ENCODE results near the gene TUB.
A peak's percentile ranks its signal among the peaks of the same experiment; 100 is the strongest.

Gene TUB, protein sequence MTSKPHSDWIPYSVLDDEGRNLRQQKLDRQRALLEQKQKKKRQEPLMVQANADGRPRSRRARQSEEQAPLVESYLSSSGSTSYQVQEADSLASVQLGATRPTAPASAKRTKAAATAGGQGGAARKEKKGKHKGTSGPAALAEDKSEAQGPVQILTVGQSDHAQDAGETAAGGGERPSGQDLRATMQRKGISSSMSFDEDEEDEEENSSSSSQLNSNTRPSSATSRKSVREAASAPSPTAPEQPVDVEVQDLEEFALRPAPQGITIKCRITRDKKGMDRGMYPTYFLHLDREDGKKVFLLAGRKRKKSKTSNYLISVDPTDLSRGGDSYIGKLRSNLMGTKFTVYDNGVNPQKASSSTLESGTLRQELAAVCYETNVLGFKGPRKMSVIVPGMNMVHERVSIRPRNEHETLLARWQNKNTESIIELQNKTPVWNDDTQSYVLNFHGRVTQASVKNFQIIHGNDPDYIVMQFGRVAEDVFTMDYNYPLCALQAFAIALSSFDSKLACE

DNA sequence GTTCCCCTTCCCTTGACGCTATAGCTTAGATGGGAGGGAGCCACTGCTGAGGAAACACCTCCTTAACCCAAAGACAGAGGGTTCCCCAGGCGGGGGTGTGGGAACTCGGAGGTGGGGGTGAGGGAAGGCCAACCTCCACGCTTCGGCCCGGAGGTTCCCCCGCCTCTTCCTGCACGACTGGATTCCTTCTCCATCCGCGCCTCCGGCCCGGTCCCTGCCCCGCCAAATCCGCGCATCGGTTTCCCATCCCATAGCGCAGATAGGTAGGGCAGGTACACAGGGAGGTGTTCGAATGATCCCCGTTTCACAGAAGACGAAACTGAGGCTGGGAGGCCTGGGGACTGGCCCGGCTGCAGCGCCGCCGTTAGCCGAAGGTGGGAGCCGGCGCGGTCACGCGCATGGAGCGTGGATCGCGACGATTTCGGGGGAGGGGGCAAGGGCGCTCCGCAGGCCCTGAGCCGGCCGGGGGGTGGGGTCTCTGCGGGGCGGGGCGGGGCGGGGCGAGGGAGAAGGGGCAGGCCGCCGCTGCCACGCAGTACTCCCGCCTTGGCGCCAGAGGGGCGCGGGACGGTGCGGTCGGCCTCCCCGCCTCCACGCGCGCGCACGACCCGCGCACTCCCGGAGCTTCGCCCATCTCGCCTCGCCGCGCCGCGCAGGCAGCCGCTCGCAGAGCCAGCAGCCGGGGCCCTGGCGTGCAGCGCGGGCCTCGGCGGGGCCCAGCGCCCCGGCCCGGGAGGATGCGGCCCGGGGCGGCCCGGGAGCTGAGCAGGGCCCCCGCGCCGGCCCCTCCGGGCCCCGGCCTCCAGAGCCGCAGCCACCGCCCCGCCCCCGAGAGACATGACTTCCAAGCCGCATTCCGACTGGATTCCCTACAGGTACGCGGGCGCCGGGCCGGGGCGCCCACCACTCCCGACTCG, at the start of gene TUB:
TUB (plus strand) TSS at position 538 of the 917 bp plus-strand sequence; CDS start at position 838, 300 bp downstream.
- no peak for DNase-seq

DNA sequence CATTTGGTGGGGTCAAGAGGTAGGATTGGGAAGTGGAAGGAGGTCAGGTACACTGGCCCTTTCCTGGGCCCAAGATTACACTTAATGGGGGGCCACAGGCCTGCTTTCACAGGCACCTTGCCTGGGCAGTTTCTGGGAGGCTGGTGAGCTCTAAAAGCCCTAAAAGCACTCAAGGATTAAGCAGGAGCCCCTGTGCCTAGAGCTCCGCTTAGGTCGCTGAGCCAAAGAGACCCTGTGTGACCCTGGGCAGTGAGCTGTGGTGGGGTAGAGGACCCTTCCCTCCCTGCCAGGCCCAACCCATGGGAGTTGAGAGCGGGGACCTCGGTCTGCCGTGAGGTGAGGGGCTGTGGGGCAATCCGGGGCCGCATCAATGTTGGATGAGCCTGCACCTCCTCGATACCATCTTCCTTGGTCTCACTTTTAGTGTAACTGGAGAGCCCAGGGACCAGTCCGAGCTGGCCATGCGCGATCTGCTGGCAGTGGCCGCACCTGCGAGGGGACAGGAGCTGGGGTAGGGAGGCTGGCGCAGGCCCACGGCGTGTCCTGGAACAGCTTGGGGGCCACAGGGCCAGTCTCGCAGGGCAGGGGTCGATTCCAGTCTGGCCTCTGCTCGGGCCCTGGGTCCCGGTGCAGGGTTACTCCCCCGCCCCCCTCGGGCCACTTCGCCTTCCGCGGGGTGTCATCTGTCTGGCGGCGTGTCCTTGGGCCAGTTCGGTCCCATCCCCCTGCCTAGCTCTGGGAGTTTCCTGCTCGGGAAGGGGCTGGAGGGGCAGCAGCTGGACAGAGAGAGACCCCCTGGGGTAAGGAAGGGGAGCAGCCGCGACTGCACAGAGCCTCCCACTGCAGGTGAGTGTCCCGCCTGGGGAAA, 49.5 kb upstream of the TUB start:
- no peak for DNase-seq

DNA sequence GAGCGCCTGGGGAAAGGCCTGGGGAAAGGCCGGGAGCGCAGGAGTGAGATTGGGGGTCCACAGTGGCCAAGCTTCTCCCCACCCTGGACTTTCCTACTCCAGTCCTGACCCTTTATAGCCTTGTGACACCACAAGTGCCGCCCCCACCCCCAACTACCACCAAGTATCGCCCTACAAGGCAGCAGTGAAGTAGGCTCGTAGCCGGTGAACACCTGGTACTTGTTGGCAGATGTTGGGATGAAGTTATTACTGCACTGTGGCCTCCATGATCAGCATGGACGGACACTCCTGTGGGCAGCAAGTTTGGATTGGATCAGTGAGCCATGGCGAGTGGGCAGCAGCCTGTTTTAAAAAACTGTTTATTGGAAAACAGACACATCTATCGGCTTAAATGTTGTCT, 48.9 kb upstream of the TUB start:
- no peak for DNase-seq

DNA sequence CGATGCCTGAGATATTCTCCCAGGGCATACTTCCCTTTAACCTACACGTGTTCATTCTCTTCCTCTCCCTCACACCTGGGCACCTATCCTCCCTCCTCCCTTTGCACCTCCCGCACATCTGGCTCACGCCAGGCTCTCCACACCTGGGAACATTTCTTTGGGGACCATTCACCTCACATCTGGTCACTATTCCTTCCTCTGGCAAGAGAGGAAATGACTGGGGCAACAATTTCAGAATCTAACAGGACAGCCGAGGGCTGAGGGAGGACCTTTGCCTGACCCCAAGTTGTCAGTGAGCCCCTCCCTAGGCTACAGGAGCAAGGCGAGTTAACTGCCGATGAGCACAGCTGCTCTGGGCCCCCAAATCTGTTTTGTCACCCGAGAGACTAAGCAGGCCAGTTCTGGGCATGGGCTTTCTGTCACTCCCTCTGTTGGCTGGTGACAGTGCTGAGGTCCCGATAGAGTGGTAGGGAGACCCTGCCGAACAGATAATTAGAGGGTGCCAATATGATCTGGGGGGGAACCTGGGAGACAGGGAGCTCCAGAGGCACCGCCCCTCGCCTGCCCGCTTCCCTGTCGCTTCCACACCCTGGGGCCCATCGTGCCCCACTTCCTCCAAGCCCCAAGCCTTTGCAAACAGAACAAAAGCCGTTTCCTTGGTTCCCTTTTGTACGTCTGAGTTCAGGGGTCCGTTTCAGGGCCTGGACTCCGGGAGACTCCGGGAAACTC, 48.3 kb upstream of the TUB start:
- no peak for DNase-seq

DNA sequence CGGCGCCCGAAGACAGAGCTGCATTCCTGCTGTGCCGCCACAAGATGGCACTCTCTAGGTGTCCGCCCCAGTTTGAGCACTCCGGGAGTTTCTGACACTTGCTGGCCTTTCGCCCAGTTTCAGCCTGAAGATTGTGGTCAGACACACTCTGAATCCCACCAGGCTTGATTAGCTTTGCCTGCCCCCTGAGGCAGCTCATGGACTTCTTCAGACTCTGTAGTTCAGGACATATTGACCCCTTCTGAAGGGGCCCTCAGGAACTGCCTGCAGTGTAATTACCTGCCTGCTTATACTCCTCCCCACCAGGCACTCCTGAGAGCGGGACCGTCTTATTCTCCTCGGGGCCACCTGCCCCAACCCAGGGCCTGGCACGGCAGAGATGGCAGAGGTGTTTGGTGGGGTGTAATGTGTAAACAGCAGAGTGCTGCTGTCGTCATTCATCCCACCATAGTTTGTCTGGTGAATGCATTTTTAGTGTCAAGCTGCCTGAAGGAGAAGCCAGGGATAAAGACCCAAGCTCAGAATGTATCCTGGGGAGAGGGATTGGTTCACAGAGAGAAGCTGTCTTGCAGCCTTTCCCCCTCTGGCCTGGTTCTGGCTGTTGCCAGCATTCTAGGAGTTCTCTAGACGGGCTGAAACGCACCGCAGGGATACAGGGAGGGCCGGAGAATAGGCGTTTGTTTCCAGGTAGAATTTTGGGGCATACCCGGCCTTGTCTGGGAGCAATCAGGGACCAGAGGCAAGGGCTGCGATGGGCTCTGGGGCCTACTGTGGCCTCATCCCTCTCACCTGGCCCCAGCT, 47.5 kb upstream of the TUB start:
- peak; percentile 43 to 45 for DNase-seq

DNA sequence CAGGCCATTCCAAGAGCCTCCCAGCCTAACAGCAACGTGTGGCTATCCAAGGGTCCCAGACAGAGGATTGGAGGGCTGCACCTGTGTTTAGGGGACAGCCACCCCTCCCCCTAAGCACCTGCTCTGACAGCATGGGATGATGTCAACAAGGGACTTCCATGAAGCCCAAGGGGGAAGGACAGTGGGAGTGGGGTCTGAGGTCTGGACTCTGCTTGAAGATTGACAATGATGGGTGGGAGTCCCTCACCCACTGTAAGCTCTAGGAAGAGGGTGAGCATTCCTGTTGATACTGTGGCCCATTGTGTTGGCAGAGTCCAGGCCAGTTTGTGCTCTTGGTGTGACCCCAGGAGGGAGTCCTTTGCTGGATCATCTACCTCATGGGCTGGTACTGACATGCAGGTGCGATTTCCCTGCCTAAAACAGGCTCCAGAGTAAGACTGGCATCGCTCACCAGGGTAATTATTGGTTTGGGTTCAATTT, 46.9 kb upstream of the TUB start:
- no peak for DNase-seq

DNA sequence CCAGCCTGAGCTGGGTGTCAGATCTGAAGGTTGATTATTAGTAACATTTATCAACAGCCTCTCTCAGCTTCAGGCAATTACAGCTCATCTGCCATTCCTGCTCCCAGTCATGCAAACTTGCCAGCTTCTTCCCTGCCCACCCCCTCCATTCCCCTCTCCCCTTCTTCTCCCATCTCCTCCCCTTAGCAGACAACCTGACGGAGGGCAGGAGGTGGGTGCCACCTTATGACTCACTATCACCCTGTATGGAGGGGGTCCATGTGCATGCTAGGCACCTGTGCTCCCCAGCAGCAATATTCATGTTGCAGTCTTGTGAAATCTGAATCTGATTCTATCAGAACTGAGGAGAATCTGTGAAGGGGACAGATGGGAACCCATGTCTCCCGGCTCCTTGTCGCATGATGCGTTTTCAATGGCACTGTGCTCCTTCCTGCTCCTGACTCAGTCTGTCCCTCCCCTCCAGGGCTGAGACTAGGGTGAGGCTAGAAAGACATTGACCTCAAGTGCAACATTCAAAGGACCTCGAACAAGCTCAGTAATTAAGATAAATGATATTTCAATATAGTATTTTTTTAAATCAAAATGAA, 46.3 kb upstream of the TUB start:
- DNase-seq: no peak

DNA sequence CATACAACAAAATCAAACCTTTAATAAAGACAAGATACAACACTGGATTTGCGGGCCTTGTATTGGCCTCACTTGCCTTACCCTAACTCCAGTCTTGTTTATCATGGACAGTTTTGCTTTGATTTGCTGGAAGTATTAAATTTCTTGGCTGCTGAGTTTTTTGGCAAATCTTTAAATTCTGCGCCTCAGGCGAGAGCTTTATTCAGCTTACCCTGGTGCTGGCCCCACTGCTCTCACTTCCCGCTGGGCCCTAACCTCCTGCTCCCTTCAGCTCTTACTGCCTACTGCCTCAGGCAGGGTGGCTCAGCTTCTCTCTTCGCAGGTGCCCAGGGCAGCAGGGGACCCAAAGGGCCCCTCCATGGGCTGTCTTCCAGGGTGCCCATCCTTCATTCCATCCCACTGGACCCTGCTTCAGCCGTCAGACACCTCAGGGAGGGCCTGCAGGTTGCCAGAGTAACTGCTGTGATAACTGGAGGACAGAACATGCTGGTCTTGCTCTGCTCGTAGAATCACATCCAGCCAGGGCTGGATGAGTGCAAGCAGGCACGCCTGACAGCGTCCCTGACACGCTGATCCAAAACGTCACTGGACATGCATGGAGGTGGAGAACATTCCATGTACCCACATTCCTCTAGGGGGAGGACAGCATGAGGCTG, 45.7 kb upstream of the TUB start:
- DNase-seq: no peak

DNA sequence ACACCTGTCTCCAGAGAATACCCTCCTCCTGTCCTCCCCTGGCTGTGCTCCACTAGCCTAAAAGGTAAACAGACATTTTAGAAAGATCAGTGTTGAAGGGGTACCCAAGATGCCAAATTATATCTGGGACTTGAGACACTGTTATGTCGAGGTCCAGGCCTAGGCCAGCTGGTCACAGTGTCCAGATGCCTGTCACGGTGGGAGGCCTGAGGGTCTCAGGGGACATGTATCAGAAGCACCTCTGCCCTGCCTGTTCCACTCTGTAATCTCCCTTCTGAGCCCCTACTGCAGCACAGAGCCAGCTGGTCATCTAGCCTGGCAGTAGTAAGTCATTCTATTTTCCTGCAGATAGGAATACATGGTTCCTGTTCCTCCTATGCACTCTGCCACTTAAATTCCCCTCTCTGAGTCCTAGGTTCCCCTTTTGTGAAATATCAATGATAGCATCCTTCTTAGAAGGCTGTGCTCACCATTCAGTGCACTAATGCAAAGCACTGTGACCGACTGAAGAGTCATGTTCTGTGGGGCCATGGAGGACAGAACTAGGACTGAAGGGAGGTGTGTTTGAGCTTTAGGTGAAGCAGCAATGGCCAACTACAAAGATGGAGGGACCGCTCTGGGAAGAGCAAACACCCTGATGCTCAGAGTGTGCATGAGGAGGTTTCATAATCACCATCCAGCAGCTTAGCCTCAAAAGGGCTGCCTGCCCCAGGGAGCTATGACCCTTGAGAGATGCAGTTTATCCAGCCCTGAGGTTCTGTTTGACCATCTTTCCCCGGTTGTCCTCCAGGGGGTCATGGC, 44.8 kb upstream of the TUB start:
- no peak for DNase-seq

DNA sequence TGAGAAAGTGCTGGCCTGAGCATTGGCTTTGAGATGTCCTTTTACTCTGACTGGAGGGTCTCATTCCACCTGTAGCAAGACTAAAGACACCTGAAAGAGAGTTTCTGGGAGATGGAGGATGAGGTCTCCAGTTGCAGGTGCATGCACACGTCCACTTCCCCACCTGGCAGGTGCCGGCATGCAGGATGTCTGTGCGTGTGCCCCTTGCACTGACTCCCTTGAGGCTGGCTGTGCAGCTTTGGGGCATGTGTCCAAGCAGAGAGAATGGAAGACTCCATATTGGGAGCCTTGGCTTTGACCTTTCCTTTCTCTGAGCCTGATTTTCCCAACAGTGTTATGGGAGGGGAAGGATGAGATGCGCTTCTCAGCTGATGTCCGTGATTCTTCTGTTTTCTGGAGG, 44.0 kb upstream of the TUB start:
- no peak for DNase-seq

DNA sequence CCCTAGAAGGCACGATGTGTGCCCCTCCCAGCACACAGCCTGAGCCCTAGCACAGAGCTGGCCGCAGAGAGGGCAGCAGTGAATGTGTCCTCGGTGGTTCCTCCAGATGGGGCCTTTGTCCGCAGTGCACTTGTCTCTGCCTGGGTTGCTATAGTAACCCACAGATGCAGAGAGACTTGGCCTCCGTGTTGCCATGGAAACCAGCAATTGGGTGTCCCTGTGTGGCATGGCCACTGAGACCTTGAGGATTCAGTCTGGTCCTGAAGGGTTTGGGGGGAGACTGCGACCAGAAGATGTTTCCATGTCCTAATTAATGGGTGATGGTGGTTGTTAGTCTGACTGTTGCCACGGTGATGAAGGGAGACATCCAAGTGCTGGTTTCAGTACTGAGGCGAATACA, 42.6 kb upstream of the TUB start:
- DNase-seq: no peak

DNA sequence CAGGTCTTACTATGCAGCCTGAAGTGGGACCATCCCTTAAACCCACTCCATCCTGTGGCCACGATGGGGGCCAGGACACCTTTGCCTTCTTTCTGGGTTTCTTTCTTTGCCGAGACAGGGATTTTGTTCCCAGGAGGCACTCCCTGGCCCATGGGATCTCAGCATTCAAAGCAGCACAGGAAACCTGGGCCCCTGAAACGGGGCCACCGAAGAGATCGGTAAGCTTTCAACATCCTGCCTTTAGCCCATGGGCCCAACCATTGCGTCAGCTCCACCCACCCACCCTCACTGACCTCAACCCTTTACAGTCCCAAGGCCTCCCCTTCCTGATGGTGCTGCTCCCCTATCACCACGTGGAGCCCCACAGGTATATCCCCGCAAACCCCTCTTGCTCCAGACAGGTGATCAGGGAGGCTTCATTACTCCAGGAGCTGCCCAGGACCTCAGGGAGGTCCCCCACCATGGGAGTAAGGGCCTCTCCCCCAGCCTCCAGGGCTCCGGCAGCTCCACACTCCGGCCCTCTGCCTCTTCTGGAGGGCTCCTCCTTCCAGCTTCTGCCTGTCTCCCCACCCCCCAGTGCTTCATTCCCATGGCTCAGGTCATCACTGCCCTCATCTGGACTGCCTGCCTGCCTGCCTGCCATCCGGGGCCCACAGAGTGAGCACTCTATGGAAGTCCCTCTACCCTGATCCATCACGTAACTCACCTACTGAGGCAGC, 42.0 kb upstream of the TUB start:
- no peak for DNase-seq

DNA sequence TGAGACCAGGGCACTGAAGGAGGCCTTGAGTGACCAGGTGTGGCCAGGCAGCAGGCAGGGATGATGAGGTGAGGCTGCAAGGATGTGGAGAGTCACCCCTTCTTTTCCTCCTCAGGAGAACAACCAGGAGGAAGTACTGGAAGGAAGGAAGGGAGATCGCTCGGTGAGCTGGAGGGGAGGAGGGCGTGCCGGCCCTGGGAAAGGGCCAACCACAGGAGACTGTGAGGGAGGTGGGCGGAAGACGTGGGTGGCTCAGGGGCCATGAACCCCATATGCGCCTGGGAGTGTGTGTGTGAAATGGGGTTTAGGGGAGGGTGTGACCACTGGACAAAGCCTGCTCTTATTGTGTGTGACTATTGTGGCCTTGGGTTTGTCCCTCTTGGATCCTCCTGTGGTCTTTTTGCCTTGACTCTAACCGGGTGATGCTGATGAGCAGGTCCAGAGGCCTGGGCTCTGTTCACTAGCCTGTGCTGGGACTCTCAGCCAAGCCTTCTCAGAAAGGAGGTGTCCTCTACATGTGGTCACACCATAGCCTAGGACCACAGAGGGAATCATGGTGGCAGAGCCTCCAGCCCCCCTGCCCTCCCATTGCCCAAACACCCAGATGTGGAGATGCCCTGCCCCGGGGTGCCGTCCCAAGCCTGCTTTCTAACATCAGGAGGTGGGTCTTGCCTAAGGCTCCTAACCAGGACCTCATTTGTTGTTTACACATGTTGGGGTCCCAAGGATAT, 41.3 kb upstream of the TUB start:
- no peak for DNase-seq

DNA sequence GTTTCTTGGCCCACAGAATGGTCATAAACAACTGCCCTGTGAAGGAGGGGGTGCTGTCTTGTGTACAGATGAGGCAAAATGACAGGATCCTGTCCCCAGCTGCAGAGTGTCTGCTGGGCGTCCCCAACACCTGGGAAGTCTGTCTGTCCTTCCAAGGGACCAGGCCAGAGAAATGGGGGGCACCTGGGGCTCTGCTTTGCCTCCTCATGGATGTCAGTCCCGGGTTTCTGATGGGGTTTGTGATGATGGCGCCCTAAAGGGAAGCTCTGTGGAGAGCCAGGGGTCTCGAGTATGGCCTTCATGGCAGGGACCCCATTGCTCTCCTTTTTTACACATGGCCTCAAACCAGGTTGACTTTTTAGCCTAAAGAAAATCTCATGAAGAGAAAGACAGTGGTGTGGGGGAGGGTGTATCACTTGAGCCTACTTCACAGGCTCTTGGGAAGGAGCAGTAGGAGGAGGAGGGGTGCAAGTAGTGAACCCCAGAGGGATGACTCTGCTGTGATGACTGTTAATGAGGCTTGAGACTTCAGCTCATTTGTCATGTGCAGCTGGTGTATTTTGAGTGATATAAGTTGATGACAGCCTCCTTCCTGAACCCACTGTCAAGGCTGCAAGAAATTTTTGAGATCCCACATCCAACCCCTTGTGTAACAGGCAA, 40.6 kb upstream of the TUB start:
- no peak for DNase-seq

DNA sequence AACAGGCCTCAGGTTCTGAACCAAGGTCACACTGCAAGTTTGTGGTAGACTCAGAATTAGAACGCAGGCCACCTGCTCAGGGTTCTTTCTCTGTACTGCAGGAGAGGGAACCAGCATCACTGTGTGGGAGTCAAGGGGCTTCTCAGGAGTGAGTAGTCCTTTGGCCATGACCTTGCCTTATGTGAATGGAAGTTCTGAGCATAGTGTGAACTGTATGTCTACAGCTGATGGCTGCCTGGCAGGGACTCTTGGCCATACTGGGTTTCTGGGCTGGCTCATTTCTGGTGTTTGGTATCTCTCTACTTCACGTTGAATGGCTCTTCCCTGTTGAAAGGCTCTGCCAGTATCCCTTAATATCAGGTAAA, 40.1 kb upstream of the TUB start:
- no peak for DNase-seq

DNA sequence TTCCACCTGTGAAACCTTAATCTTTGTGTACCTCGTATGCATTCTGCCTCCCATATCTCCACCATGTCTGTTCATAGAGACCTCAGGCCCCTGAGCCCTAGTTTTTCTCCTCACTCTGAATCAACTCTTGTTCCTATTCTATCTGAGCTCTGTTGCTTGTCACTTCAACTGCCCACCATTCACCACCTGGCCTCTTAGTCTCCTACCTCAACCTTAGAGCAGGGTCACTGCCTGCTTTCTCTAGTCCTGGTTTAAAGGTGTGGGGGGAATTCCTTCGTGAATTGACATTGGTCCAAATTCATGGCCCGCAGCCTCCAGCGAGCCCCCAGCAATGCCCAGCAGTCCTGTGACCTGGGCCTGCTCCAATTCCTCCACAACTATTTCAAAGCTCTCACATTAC, 39.4 kb upstream of the TUB start:
- no peak for DNase-seq

DNA sequence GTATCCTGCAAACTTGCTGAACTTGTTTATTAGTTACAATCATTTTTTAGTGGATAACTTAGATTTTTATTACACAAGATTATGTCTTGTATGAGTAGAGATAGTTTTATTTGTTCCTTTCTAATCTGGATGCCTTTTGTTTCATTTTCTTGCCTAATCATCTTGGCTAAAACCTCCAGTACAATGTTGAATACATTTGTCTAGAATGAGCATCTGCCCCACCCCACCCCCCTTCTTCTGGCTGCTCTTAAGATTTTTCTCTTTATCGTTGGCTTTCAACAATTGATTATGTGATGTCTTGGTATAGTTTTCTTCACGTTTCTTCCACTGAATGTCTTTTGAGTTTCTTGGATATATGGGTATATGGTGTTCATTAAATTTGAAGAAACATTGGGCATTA, 37.3 kb upstream of the TUB start:
- no peak for DNase-seq
